SK-N-SH treated with all-trans-retinoic acid at 6 μM for 48 hours (cell line): Measurements from ENCODE around the gene ECI2.
"Not testable (repeated sequence)": the region's sequence is repeated elsewhere in the genome, so short reads cannot be mapped to it uniquely, and the experiment has no call there.

Experiments
- ATAC-seq: fragments of 200-7000 bp; cut with Tn5 transposase; 3 replicates; pipeline ENCODE4 v1.9.1; 2020; ENCODE audit warnings: mild to moderate bottlenecking, moderate library complexity
- ARNTL ChIP-seq: fragments of 450-650 bp; formaldehyde crosslinking; IDR thresholded peaks from 2 replicates; pipeline ENCODE4 v1.5.0; 2020; ENCODE audit warnings: low read depth, mild to moderate bottlenecking, moderate library complexity, borderline replicate concordance
- BACH2 ChIP-seq: fragments of 250-450 bp; sonication (Bioruptor Pico); IDR thresholded peaks from 2 replicates; pipeline ENCODE4 v1.9.0; 2021; ENCODE audit warnings: mild to moderate bottlenecking, borderline replicate concordance
- CSDC2 ChIP-seq: fragments of 250-450 bp; sonication (Bioruptor Pico); IDR thresholded peaks from 2 replicates; pipeline ENCODE4 v1.5.0; 2020; ENCODE audit warnings: mild to moderate bottlenecking, moderate library complexity
- GLIS3 ChIP-seq: fragments of 250-450 bp; sonication (Bioruptor Pico); IDR thresholded peaks from 2 replicates; pipeline ENCODE4 v1.5.0; 2020; ENCODE audit warnings: mild to moderate bottlenecking, moderate library complexity
- ISL1 ChIP-seq: fragments of 250-450 bp; sonication (Bioruptor Pico); IDR thresholded peaks from 2 replicates; pipeline ENCODE4 v2.1.2; 2022; ENCODE audit warnings: mild to moderate bottlenecking, moderate library complexity
- OSR1 ChIP-seq: fragments of 250-450 bp; sonication (Bioruptor Pico); IDR thresholded peaks from 2 replicates; pipeline ENCODE4 v1.8.0; 2022; ENCODE audit warnings: moderate library complexity, mild to moderate bottlenecking, inconsistent platforms
- PPARA ChIP-seq: fragments of 250-450 bp; sonication (Bioruptor Pico); IDR thresholded peaks from 2 replicates; pipeline ENCODE4 v1.5.0; 2020; ENCODE audit warnings: mild to moderate bottlenecking, borderline replicate concordance
- RARB ChIP-seq: fragments of 250-450 bp; sonication (Bioruptor Pico); IDR thresholded peaks from 2 replicates; pipeline ENCODE4 v1.8.0; 2021; ENCODE audit warnings: mild to moderate bottlenecking, moderate library complexity
- SNAI2 ChIP-seq: fragments of 250-450 bp; sonication (Bioruptor Pico); IDR thresholded peaks from 2 replicates; pipeline ENCODE4 v1.5.0; 2020; ENCODE audit warnings: mild to moderate bottlenecking, moderate library complexity
- TCF4 ChIP-seq: fragments of 250-450 bp; sonication (Bioruptor Pico); IDR thresholded peaks from 2 replicates; pipeline ENCODE4 v1.8.0; 2021; ENCODE audit warnings: mild to moderate bottlenecking, moderate library complexity, borderline replicate concordance
- ZC3H10 ChIP-seq: fragments of 250-450 bp; sonication (Bioruptor Pico); IDR thresholded peaks from 2 replicates; pipeline ENCODE4 v1.5.1; 2021; ENCODE audit warnings: mild to moderate bottlenecking, moderate library complexity
- ZFP3 ChIP-seq: fragments of 250-450 bp; sonication (Bioruptor Pico); IDR thresholded peaks from 2 replicates; pipeline ENCODE4 v1.5.0; 2020; ENCODE audit warnings: mild to moderate bottlenecking, moderate library complexity
- ZNF70 ChIP-seq: fragments of 450-650 bp; formaldehyde crosslinking; IDR thresholded peaks from 2 replicates; pipeline ENCODE4 v1.5.0; 2020; ENCODE audit warnings: mild to moderate bottlenecking, moderate library complexity
- ZNF8 ChIP-seq: fragments of 450-650 bp; formaldehyde crosslinking; IDR thresholded peaks from 2 replicates; pipeline ENCODE4 v1.5.0; 2020; ENCODE audit warnings: mild to moderate bottlenecking, moderate library complexity
- TF ChIP-seq, protein P1 (sequence below): fragments of 250-450 bp; sonication (Bioruptor Pico); IDR thresholded peaks from 2 replicates; pipeline ENCODE4 v1.5.1; 2020; ENCODE audit warnings: low read depth, mild to moderate bottlenecking, moderate library complexity
- TF ChIP-seq, protein P2 (sequence below): fragments of 250-450 bp; sonication (Bioruptor Pico); IDR thresholded peaks from 2 replicates; pipeline ENCODE4 v1.8.0; 2020; ENCODE audit warnings: mild to moderate bottlenecking, moderate library complexity, borderline replicate concordance
- TF ChIP-seq, protein P3 (sequence below): fragments of 250-450 bp; sonication (Bioruptor Pico); IDR thresholded peaks from 2 replicates; pipeline ENCODE4 v1.5.0; 2020; ENCODE audit warnings: mild to moderate bottlenecking, moderate library complexity

ECI2 gene

DNA sequence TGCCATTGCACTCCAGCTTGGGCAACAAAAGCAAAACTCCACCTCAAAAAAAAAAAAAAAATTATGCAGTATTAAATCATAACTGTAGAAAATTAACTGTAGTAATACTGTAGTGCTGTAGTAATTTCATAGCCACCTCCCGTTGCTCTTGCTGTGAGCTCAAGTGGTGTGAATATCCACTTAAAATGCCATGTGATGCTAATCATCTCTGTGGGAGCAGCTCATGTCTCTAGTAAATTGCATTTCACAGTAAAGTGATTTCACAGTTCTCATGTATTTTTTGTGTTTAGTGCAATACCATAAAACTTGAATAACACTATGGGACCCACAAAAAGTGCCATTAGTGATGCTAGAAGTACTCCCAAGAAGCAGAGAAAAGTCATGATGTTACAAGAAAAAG, 42.1 kb downstream of the ECI2 start:
- no peak for TF ChIP-seq BACH2 (CRISPR knock-in tag)
- no peak for TF ChIP-seq PPARA (CRISPR knock-in tag)

DNA sequence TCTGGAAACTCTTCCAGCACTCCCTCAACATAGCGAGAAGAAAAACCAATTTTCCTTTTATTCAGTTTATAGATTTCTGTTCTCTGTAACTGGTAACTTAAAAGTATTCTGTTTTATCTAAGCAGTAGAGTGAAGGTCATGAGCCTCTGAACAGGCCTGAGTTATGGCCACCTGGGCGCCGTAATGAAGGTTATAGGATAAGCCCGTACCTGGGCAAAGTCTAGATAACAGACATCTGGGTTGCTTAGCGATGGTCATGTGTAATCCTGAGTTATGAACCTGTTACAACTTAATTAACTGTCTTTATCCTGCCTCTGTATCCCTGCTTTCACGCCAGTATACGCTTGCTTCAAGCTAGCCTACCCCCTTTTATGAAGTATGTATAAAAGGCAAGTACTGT, 43.4 kb downstream of the ECI2 start:
- no peak for TF ChIP-seq TCF4
- TF ChIP-seq PPARA (CRISPR knock-in tag): no peak
- TF ChIP-seq ZNF70 (CRISPR knock-in tag): no peak
- no peak for TF ChIP-seq GLIS3
- TF ChIP-seq, protein P1, sequence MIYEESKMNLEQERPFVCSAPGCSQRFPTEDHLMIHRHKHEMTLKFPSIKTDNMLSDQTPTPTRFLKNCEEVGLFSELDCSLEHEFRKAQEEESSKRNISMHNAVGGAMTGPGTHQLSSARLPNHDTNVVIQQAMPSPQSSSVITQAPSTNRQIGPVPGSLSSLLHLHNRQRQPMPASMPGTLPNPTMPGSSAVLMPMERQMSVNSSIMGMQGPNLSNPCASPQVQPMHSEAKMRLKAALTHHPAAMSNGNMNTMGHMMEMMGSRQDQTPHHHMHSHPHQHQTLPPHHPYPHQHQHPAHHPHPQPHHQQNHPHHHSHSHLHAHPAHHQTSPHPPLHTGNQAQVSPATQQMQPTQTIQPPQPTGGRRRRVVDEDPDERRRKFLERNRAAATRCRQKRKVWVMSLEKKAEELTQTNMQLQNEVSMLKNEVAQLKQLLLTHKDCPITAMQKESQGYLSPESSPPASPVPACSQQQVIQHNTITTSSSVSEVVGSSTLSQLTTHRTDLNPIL: no peak
- TF ChIP-seq, all 23 proteins: peak for 0
- ATAC-seq: no peak

More for the DNA sequence above, 42.1 kb downstream of the ECI2 start:
- no peak for ATAC-seq

DNA sequence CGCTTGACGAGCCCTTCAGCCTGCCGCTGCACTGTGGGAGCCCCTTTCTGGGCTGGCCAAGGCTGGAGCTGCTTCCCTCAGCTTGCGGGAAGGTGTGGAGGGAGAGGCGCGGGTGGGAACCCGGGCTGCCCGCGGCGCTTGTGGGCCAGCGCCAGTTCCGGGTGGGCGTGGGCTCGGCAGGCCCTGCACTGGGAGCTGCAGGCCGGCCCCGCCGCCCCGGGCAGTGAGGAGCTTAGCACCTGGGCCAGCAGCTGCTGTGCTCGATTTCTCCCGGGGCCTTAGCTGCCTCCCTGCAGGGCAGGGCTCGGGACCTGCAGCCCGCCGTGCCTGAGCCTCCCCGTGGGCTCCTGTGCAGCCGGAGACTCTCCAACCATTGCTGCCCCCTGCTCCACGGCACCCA, 45.3 kb downstream of the ECI2 start:
- not testable (repeated sequence) for ATAC-seq

DNA sequence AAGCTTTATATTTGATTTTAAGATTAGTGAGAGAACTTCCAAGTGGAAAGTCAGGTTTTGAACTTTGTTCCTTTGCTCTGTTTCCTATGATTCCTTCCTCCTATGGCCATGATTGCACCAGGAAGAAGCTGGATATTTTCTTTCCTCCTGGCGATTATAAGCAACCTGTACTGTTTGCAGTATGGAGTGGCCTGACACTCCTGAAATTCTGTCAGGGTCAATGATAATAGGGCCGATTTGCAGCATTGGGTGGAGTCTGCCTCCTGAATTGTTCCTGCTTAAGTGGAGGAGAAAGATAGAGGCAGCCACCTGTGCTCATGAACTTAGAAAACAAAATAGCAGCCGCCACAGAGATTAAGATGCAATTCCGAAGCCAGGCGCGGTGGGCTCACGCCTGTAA, 46.7 kb downstream of the ECI2 start:
- no peak for ATAC-seq

DNA sequence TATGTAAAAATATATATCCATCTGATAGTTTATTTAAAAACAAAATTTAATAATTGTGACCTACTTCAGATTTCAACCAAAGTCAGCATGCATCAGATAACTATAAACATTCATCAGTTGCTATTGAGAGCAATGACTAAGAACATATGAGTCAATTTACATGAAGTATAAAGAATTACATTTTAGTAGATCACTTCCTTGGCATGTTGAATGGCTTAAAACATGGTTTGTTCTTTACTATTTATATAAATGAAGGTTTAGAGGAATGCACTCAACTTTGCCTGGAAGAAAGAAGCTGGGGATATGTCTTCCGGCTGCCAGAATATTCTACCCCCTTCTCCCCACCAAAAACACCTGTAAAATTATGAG, 50.1 kb downstream of the ECI2 start:
- TF ChIP-seq RARB (CRISPR knock-in tag): no peak
- TF ChIP-seq, protein P2, sequence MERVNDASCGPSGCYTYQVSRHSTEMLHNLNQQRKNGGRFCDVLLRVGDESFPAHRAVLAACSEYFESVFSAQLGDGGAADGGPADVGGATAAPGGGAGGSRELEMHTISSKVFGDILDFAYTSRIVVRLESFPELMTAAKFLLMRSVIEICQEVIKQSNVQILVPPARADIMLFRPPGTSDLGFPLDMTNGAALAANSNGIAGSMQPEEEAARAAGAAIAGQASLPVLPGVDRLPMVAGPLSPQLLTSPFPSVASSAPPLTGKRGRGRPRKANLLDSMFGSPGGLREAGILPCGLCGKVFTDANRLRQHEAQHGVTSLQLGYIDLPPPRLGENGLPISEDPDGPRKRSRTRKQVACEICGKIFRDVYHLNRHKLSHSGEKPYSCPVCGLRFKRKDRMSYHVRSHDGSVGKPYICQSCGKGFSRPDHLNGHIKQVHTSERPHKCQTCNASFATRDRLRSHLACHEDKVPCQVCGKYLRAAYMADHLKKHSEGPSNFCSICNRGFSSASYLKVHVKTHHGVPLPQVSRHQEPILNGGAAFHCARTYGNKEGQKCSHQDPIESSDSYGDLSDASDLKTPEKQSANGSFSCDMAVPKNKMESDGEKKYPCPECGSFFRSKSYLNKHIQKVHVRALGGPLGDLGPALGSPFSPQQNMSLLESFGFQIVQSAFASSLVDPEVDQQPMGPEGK (CRISPR knock-in tag): no peak
- no peak for TF ChIP-seq ARNTL
- TF ChIP-seq ISL1: no peak
- TF ChIP-seq ZNF70 (CRISPR knock-in tag): no peak
- no peak for TF ChIP-seq SNAI2 (CRISPR knock-in tag)
- no peak for TF ChIP-seq TCF4
- TF ChIP-seq OSR1 (CRISPR knock-in tag): no peak
- no peak for TF ChIP-seq PPARA (CRISPR knock-in tag)
- no peak for TF ChIP-seq CSDC2 (CRISPR knock-in tag)
- no peak for TF ChIP-seq GLIS3
- TF ChIP-seq BACH2 (CRISPR knock-in tag): no peak
- TF ChIP-seq, protein P3, sequence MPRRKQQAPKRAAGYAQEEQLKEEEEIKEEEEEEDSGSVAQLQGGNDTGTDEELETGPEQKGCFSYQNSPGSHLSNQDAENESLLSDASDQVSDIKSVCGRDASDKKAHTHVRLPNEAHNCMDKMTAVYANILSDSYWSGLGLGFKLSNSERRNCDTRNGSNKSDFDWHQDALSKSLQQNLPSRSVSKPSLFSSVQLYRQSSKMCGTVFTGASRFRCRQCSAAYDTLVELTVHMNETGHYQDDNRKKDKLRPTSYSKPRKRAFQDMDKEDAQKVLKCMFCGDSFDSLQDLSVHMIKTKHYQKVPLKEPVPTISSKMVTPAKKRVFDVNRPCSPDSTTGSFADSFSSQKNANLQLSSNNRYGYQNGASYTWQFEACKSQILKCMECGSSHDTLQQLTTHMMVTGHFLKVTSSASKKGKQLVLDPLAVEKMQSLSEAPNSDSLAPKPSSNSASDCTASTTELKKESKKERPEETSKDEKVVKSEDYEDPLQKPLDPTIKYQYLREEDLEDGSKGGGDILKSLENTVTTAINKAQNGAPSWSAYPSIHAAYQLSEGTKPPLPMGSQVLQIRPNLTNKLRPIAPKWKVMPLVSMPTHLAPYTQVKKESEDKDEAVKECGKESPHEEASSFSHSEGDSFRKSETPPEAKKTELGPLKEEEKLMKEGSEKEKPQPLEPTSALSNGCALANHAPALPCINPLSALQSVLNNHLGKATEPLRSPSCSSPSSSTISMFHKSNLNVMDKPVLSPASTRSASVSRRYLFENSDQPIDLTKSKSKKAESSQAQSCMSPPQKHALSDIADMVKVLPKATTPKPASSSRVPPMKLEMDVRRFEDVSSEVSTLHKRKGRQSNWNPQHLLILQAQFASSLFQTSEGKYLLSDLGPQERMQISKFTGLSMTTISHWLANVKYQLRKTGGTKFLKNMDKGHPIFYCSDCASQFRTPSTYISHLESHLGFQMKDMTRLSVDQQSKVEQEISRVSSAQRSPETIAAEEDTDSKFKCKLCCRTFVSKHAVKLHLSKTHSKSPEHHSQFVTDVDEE: no peak
- ATAC-seq: no peak

More for the DNA sequence above, 46.7 kb downstream of the ECI2 start:
- TF ChIP-seq, protein P2 (CRISPR knock-in tag): no peak
- TF ChIP-seq OSR1 (CRISPR knock-in tag): no peak
- TF ChIP-seq TCF4: no peak
- TF ChIP-seq ZFP3 (CRISPR knock-in tag): no peak
- TF ChIP-seq ZC3H10 (CRISPR knock-in tag): no peak

DNA sequence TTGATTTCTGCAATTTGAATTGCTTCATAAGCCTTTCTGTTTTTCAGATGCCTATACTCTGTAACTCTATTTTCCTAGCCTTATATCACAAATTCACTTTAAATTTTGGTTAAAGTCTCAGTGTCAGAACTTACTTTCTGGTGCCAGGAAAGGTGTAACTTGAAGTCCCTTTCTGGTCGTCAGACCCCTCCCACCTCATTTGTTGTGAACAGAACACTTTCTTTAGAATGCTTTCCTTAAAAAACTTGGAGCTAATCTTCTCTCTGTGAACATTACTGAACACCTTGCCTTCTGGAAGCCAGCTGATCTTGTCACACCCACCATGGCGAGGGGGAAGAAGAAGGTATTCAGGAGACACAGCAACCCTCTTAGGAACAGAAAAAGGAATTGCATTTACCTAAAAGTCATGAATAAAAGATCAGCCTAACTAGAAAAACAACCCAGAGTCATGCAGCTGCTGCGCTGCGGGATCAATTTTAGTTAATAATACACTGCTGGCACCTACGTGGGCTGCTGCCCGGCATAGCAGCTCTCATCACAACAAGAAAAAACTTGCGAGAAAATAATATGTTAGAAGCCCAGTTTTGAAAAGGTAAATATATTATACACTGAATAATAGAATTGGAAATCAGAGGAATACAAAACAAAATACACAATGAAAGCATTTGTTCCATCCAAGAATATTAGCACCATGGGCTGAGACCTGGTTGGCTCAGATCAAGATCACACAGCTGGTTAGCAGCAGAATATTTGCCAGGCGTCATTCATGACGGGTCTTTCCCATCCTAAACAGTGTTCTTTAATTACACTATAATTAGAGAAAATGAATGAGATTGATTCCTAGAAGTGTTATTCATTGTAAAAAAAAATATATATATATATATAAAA, 50.7 kb downstream of the ECI2 start:
- TF ChIP-seq, protein P2 (CRISPR knock-in tag): no peak
- TF ChIP-seq ZNF8 (CRISPR knock-in tag) (no peak), OSR1 (CRISPR knock-in tag) (no peak), ZFP3 (CRISPR knock-in tag) (no peak), TCF4 (no peak)
- TF ChIP-seq, all 23 proteins: peak for 0
- ATAC-seq: no peak
